Measurements from ENCODE around the gene NXPE4. TPM values are rescaled to one million over a fixed set of nuclear protein-coding genes. Genes with fewer than 3 reads are reported as not detected.
"Not testable (repeated sequence)": the region's sequence is repeated elsewhere in the genome, so short reads cannot be mapped to it uniquely, and the experiment has no call there.

NXPE4 gene
- total RNA-seq, result not detected

DNA sequence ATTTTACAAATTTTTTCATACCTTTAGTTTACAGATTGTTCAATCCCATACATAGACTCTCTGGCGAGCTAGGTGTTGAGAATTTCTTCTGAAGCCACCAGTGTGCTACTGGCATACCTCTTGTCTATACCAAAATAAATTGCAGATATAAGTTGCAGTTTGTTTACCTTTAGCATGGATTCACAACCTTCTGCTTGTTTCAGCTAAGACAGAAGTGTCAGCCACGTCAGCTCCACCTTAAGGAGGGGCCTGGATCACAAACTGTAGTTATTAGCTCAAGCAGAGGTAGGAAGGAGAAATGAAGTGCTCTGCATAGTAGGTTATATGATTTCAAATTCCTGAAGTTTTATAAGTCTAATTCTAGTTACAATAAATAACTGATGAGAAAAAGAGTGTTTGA, at the start of gene NXPE4:
TSS of gene NXPE4 (minus strand) at position 216 of the 400 bp plus-strand sequence. CDS start 1,027 bp downstream, outside the sequence.
- ATAC-seq, result no peak

DNA sequence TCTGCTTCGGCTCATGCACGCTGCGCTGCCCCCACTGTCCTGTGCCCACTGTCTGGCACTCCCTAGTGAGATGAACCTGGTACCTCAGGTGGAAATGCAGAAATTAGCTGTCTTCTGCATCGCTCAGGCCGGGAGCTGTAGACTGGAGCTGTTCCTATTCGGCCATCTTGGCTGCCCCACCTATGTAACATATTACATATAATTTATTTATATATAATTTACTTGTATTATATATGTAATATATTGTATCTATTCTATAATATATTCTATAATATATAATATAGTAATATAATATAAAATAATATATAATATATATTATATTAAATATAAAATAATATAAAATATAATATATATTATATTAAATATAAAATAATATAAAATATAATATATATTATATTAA, 43.9 kb upstream of the NXPE4 start:
- not testable (repeated sequence) for ATAC-seq

- not testable (repeated sequence) for ATAC-seq
These were observed 35.9 kb upstream of the NXPE4 start for GRCh38 chr11:114631445-114631965.

GRCh38 chr11:114625294-114625693, 29.7 kb upstream of the NXPE4 start:
- no peak for ATAC-seq

DNA sequence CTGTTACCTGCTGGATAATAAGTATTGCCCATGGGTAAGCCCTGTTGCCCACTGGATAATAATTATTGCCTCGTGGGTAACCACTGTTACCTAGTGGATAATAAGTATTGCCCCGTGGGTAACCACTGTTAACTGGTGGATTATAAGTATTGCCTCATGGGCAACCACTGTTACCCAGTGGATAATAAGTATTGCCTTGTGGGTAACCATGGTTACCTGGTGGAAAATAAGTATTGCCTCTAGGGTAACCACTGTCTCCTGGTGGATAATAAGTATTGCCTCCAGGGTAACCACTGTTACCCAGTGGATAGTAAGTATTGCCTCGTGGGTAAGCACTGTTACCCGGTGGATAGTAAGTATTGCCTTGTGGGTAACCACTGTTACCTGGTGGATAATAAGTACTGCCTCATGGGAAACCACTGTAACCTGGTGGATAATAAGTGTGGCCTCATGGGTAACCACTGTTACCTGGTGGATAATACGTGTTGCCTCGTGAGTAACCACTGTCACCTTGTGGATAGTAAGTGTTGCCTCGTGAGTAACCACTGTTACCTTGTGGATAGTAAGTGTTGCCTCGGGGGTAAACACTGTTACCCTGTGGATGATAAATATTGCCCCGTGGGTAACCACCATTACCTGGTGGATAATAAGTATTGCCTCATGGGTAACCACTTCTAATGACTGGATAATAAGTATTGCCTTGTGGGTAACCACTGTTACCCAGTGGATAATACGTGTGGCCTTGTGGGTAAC, 29.0 kb upstream of the NXPE4 start:
- no peak for ATAC-seq

GRCh38 chr11:114623720-114624119, 28.1 kb upstream of the NXPE4 start:
- ATAC-seq, result no peak

GRCh38 chr11:114622858-114623257, 27.3 kb upstream of the NXPE4 start:
- no peak for ATAC-seq

GRCh38 chr11:114621950-114622809, 26.6 kb upstream of the NXPE4 start:
- no peak for ATAC-seq

- ATAC-seq, result no peak
These were observed 25.5 kb upstream of the NXPE4 start for GRCh38 chr11:114621072-114621471.

GRCh38 chr11:114619659-114620173, 24.1 kb upstream of the NXPE4 start:
- ATAC-seq, result no peak

DNA sequence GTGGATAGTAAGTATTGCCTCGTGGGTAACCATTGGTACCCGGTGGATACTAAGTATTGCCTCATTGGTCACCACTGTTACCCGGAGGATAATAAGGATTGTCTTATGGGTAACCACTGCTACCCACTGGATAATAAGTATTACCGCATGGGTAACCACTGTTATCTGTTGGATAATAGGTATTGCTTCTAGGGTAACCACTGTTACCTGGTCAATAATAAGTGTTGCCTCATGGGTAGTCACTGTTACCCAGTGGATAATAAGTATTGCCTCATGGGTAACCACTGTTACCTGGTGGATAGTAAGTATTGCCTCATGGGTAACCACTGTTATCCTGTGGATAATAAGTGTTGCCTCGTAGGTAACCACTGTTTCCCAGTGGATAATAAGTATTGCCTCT, 22.6 kb upstream of the NXPE4 start:
- no peak for ATAC-seq

GRCh38 chr11:114617157-114618124, 21.9 kb upstream of the NXPE4 start:
- no peak for ATAC-seq

GRCh38 chr11:114616516-114616915, 20.9 kb upstream of the NXPE4 start:
- ATAC-seq, result no peak

DNA sequence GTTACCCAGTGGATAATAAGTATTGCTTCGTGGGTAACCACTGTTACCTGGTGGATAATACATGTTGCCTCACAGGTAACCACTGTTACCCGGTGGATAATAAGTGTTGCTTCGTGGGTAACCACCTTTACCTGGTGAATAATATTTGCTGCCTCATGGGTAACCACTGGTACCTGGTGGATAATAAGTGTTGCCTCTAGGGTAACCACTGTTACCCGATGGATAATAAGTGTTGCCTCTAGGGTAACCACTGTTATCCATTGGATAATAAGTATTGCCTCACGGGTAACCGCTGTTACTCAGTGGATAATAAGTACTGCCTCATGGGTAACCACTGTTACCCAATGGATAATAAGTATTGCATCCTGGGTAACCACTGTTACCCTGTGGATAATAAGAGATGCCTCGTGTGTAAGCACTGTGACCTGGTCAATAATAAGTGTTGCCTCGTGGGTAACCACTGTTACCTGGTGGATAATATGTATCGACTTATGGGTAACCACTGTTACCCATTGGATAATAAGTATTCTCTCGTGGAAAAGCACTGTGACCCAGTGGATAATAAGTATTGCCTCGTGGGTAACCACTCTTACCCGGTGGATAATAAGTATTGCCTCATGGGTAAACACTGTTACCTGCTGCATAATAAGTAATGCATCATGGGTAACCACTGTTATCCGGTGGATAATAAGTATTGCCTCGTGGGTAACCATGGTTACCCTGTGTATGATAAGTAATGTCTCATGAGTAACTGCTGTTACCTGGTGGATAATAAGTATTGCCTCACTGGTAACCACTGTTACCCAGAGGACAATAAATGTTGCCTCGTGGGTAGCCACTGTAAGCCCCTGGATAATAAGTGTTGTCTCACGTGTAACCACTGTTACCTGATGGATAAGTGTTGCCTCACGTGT, 20.1 kb upstream of the NXPE4 start:
- ATAC-seq, result no peak

GRCh38 chr11:114614127-114614720, 18.6 kb upstream of the NXPE4 start:
- no peak for ATAC-seq

GRCh38 chr11:114613094-114613493, 17.5 kb upstream of the NXPE4 start:
- not testable (repeated sequence) for ATAC-seq

- ATAC-seq, result no peak
These were observed 17.1 kb upstream of the NXPE4 start for GRCh38 chr11:114612686-114613085.

- ATAC-seq, result not testable (repeated sequence)
These were observed 16.6 kb upstream of the NXPE4 start for GRCh38 chr11:114612199-114612598.

DNA sequence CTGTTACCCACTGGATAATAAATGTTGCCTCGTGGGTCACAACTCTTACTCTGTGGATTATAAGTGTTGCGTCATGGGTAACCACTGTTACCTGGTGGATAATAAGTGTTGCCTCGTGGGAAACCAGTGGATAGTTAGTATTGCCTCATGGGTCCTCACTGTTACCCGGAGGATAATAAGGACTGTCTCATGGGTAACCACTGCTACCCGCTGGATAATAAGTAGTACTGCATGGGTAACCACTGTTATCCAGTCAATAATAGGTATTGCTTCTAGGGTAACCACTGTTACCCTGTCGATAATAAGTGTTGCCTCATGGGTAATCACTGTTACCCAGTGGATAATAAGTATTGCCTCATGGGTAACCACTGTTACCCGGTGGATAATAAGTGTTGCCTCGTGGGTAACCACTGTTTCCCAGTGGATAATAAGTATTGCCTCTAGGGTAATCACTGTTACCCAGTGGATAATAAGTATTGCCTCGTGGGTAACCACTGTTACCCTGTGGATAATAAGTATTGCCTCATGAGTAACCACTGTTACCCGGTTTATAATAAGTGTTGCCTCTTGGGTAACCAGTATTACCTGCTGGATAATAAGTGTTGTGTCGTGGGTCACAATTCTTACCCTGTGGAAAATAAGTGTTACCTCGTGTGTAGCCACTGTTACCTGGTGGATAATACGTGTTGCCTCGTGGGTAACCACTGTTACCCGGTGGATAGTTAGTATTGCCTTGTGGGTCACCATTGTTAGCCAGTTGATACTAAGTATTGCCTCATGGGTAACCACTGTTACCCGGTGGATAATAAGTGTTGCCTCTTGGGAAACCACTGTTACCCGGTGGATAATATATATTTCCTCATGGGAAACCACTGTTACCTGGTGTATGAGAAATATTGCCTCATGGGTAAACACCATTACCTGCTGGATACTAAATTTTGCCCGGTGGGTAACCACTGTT, 15.7 kb upstream of the NXPE4 start:
- no peak for ATAC-seq

All from esophagus mucosa (tissue), 1 donor.